Activated effector memory CD4-positive, alpha-beta T cell treated with anti-CD3 and anti-CD28 coated beads, Interleukin-2, amount 50 U/mL, for 16 hours (primary cell): ENCODE data around the gene PGF.
A peak's percentile ranks its signal among the peaks of the same experiment; 100 is the strongest.

Experiments used
- DNase-seq: peaks from one replicate; pipeline ENCODE4 v3.0.0-alpha.2; 2020

Gene PGF

DNA sequence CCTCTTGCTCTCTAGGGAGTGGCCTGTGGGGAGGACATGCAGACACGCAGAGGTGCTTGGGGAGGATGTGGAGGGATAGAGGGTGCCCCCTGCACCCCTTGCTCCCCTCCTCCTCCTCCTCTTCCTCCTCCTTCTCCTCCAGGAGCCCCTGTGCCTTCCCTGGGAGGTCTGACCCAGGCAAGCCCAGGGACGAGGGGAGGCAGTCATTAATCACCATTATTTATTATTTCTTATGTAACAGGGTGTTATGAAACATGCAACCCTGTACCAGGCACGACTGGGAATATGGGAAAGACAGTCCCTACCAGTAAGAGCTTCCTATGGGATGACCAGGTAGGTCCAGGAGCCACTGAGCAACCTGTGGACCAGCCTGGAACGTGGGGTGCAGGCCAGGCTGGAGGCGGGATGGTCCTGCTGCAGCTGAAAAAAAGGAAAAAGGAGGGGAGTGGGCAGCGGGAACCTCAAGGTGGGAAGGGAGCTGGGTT is 22.5 kb upstream of the PGF start:
- DNase-seq: no peak

DNA sequence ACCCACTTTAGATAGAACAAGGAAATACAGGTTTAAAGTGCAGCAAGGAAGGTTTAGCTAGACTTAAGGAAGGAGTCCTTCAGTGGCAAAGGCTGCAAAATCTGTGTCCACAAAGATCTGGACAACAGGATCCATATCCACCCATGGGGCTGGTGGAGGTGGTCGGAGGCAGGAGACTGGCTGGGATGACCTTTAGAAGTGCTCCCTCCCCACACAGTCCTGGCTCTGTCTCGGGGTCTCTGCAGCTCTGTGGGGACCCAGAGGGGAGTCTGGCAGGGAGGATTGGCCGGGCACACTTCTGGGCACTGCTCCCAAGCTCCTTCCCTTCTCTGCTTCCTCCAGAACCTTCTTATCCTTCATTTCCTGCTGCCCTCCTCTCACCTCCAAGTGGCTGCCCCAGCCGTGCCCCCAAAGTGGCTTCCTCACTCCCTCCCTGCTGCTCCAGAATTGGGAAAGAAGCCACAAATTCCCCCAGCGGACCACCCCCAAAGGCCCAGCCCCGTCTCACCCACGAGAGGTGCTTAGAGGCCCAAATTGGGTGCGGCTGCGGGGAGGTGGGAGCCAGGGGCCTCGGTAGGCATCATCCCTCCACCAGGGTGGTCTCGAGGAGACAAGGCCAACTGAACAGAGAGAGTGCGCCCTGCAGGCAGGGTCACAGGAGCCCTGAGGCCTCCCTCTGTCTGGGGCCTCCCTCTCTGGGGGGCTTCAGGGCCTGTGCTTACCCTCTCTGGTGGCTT is 21.9 kb upstream of the PGF start:
- peak; percentile 52 for DNase-seq

DNA sequence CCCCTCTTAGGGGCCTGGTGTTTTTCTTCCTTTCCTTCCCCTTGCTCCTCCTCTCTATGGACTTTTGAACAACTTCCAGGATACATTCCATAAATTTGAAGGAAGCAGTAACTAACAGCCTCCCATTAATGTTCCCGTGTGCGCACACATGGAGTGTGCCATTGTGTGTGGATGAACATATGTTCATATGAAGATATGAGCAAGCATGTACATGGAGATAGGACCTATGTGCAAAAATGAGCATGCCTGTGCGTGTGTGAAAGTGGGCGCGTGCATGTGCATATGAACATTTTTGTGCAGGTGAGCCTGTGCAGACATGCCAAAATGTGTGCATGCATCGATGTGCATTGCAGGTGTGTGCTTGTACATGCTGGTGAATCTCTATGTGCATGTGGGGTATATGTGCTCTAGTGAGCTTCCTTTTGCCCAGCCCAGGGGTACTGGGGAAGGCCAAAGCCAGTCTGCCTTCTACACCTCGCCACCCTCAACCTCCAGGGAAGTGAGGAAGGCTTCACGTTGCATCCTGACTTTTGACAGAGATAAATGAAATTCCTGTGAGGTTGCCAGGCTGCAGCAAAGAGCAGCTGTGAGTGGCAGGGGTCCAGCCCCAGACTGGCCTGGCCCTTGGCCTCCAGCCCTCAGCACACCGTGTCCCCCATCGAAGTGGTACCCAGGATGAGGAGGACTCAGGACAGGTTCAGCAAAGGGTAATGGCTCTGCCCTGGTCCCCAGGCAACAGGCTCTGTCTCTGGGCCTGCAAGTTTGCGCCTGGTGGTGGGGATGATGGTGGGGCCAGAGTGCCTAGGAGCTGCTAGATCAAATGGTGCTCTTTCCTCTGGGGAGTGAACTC is 21.1 kb upstream of the PGF start:
- peak; percentile 48 for DNase-seq

DNA sequence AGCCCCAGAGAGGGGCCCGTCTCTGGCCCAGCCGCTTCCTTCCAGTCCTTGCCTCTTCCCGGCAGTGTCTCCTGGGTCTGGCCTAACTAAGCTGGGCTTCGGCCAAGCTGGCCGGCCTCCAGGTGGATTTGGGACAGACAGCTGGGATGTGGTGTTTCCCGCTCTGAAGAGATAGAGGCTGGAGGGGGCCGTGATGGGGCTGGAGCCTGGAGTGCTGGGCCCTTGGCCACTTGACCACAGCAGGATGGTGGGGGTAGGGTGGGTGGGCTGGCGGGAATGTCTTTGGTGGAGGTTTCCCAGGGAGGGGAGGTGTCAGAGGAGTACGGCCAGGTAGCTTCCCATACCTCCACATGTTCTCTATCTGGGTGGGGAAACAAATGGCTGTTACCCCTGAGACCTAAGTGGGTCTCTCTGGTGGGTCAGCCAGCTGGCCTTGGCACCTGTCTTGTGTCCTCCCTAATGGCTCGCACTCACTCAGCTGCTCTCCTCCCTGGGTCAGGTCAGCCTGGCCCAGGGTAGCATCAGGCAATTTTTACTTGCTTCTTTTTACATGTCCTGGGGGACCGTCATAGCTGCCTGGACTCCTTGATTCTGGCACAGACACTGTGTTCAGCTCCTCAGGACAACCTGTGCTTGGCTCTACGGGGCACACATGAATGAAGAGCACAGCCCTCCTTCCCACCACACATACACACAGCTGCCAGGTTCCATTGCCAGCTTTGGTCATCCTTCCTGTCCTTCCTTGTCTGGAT is 19.8 kb upstream of the PGF start:
- DNase-seq: peak; percentile 50

DNA sequence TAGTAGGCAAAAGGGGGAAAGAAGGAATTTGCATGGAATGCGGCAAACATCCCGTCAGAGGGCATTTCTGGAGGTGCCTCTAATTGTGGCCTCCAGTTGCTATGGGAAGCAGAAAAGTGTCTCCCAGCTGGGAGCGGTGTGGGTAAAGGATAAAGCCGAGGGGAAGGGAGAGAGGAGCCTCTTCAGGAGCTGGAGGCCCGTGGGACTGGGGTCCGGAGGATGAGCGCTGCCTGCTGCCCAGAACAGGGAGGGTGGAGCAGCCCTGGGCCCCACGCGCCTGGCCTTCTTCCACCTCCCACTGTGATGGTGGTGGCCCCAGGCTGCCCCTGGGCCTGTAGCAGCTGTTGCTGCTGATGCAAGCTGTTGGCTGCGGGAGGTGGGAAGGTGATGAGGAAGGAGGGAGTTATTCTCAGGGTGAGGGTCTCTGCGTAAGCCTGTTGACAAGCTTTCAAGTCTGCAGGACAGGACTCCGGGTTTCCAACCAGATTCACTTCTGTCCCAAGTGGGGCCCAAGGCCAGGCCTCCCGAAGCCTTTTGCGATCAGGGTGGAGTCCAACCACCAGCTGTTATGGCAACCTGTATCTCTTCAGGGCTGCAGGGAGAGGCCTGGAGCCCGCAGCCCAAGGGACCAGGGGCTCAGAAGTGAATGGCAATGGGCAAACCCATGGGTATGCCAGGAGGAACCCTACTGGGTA is 19.1 kb upstream of the PGF start:
- DNase-seq: peak; percentile 43

DNA sequence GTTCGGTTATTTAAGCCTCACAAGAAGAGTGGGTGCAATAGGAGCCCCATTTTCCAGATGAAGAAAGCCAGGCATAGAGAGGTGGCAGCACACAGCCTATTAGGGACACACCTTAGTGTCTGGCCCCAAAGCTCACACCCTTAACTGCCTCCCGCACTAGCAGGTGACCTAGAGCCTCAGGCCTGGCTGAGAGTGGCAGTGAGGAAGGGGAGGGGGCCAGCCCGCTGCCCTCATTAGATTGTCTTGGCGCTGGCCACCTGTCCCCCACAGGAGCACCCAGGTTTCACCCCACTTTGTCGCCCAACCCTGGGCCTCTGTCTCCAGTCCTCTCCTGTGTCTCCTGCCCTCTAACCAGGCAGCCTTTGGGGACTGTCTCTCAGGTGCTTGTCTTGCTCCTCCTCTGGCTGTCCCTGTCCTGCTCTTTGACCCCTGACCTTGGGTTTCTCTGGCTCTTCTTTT is 18.5 kb upstream of the PGF start:
- peak; percentile 46 for DNase-seq

DNA sequence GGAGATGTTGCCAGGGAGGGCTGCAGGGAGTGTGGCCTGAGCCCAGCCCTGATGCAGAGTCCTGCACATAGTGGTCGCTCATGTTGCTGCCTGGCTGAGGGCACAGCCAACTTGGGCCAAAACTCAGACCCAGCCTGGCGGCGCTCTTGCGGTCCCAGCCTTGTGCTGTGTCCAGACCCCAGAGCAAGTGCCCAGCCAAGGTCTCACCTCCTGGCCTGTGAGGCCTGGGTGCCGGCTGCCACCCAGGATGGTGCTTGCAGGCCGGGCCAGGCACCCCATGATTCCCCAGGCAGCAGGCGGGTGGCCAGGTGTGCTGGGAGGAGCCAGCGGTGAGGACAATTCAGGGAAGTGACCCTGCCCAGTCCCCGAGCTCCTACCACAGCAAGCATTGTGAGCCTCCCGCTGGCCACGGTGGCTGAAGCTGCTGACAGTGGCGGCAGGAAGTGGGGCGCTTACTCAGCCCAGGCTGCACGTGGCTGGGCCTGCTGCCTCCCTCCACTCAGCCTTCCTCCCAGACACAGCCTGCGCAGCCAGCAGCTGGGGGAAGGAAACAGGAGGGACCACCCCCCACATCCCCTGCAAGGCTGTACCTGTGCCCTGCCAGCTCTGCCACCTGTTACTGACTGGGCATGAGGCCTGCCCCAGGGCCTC is 17.7 kb upstream of the PGF start:
- DNase-seq: peak; percentile 62

DNA sequence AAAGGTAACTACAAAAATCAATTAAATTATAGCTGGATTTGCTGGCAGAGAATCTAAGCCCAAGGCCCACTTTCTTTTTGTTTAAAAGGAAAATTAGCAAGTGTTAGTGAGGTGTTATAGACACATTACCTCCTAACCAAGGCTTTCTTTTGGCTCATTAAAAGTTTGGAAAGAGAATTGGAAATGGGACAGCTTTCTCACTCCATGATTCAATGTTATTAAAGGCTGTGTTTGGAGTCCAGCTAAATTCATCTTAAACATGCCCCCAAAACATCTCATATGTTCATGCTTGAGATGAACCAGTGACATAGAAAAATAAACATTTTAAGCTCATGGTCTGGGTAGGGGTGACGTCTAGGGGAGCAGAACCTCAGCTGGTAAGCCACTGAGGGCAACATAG is 13.4 kb upstream of the PGF start:
- no peak for DNase-seq

DNA sequence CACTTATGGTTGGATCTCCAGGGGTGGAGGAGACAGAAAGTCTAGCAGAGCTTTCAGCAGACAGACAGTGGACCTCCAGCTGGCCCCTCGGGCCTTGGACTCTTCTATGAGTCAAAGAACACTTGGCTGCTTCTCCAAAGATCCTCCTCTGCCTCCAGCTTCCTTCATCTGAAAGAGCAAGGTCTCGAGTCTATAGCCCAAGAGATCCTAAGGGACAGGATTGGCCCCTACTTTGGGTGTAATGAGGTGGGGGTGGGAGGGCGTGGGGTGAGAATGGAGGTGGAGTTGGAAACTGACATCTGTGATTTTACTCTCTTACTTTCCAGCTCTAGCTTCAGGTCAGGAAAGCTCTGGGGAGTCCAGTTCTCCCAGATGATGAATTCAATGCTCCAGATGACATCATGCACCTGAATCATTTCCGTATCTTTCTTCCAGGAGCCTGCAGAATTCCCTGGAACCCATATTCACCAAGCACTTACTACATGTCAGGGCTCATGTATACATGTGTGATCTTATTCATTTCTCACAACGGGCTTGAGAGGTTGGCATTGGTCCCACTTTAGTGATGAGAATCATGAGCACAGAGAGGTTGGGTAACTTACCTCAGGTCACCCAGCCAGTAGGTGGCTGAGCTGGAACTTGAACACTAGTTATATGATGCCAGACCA is 10.2 kb upstream of the PGF start:
- no peak for DNase-seq

DNA sequence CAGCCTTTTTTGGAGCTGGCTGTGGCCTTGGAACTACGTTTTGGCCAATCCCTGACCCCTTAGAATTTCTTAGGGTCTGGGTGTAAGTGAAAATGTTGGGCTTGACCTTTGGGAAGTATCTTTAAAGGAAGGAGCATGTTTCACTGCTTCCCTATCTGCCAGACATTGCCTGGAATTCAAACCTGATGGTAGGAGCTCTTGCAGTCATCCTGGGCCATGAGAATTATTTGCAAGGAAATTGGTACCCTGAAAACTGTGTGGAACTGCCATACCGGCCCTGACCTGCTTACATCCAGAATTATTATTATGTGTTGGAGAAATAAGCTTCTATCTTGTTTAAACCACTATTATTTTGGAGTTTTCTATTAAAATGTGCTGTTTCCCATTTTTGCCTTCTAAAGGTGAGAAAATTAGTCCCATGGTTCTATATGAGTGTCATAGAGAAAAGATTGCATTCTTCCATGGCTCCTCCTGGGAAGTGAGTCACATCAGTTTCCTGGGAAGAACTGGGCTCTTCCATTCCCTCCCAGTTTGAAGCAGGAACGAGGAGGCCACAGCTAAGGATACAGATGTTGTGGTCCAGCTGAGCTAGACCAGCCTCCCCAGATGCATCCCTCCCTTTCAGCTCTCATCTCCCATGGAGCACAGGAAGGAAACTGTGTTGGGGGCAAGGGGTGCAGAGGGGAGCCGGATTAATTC is 9.5 kb upstream of the PGF start:
- DNase-seq: no peak

DNA sequence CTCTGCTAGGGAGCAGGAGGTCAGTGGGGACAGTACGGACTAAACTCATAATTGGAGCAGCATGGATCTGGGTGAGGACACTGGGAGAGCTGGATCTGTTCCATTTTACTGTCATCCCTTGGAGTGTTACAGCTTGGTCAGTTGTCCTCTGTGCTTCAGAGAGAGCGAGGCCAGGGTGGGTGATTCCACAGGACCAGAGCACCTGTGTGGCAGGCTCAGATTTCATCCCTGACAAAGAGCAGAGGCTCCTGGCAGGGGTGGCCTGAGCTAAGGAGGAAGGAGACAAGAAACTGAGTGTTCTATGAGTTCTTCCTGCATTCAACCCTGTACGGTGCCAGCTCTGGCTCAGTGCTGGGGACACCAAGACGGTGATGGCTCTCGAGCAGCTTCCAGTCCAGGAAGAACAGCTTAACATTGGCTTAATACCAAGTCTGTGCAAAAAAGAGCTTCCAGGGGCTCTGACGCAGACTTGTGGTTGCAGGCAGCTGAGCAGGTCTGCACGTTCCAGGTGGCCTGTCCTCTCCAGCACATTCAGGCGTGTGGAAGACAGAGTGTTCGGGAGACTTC is 8.4 kb upstream of the PGF start:
- DNase-seq: no peak

DNA sequence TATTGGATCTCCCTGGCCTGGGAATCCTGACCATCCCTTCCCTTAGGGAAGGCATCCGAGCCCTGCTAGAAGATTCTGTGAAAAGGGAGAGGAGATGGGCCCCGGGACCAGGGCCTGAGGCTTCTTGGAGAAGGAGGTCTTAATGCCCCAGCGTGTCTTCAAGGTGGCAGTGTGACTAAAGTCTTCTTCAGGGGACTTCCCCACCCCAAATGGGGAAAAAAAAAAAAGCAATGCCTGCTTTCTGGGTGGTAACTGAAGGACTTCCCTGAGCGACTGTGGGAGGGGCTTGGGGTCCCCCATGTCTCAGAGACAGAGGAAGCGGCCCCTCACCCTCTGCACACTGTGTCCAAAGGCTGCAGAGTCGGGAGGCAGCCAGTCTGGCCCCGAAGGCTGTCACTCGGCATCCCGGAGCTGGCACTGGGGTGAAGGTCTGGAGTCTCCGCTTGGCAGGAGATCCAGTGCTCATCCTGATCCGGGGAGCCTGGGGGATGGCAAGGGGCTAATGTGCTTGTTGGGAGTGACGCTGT is 7.8 kb upstream of the PGF start:
- no peak for DNase-seq

DNA sequence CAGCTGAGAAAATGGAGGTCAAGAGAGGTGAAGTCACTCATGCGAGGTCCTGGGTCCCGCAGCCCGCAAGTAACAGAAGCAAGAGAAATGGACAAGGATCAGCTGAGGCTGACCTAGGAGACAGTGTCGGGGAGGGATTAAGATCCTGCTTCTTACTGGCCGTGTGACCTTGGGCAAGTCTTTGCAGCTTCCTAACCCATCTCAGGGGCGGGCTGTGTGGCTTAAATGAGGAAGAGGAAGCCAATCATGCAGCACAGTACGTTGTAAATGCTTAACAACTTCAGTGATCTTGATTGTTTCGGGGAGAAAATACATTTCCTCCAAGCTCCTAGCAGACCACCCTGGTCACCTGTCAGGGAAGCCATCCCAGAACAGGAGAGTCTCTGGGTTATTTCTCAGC is 7.1 kb upstream of the PGF start:
- DNase-seq: no peak

DNA sequence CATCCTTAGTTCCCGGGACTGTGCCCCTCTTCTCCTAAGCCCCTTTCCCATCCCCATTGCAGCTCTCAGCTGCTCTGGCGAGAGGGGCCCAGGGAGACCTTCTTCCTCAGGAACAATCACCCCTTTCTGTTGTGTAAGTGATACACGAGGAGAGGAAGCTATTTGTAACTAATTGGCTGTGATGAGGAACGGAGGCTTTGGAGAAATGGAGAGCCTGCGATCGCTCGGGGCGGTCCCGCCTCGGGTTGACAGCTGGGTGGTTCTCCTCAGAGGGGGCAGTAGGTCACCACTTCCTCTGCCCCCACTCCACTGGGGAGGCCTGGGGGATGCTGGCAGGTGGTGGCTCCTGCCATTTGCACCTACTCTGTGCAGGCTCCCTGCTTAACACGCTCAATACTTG is 6.6 kb upstream of the PGF start:
- no peak for DNase-seq

DNA sequence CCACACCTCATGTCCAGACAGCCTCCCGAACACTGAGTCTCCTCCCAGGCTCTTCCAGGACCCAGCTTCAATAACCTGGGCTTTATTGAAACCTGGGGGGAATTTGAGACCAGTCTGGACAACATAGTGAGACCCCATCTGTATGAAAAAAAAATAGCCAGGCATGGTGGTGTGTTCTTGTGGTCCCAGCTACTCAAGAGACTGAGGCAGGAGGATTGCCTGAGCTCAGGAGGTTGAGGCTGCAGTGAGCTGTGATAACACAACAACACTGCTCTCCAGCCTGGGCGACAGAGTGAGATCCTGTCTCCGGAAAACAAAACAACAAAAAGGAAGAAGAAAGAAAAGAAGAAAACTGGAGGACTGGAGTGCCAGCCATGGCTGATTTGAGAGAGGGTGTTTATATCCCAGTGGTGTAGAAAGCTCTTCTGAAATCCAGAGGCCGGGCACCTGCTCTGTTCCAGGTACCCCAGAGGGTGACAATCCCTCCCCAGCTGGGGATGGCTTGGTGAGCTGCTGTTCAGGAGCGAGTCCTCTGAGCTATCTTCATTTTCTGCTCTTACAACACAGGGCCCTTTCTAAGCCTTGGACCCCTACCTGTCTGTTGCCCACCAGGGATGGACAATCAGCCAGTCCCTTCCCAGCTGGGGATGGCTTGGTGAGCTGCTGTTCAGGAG is 6.0 kb upstream of the PGF start:
- DNase-seq: no peak

DNA sequence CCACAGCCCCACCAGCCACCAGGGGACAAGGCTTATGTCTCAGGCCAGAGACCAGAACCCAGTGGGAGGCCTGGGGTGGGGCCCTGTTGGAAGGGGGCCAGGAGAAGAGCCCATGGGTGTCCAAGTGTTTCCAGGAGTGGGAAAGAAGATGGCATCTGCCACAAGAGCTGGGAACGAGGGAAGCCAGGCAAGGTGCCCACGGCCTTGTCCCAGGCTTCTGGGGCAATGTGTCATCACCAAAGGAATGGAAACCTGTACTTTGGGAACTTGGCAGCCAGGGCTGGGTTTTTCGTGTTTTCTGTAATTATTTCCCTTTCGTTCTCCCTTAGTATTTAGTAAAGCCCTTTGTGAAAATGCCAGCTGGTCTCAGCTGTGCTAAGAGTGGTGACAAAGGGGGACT is 5.3 kb upstream of the PGF start:
- no peak for DNase-seq

DNA sequence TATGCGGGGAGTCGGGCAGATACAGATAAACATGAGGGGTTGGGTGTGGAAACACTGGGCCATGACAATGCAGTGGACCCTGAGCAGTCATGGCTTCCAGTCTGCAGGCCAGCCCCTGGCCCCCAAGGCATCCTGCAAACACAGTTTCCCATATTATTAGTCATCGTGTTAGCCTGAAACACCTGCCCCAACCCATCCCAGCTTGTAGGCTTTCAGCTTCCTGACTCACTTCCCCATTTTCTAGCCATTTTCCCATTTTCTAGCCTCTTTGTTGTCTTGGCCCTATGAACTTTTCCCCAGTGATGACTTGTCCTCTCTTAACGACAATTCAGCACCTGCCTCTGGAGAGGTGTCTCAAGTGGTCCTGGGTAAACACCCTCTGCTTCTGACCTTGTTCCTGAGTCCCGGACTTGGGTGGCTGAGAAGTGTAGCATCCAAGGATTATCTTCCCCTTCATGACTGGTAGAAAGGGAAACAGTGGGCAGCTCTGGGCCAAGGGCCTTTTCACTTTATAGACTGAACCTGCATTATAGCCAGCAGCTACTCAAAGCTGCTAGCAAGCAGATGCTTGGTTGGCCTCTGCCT is 4.3 kb upstream of the PGF start:
- no peak for DNase-seq

DNA sequence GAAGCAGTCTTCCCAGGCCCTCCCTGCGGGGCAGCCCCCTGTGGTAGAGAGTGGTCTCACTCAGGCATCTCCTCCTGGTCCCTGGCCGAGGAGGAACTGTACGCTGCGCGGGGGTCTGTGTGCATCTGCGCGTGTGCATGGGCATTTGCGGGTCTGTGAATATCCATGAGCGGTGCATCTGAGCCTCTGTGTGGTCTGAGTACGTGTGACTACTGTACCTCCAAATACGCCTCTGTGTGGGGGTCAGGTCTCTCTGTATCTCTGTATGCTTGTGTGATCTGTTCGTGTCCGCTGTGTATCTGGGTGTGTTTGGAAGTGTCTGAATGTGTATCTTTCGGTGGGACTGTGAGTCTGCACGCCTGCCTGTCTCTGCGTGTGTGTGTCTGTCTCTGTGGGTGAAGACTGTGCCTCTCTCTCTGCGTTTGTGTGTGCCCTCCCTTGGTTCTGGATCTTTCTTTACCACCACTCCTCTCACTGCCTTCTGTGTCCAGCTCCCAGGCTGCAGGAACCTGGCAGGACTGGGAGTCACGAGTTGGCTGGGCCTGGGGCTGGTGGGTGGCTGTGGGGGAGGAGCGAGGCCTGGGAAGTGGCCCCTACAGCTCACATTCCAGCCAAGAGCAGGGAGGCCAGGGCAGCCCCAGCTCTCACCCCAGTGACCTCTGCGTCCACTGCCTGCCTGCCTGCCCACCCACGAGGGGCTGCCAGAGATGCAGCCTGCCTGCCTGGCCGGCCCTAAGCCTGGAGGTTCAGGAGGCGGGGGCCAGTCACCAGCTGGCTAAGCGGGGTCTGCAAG is 1.1 kb upstream of the PGF start:
- DNase-seq: no peak

DNA sequence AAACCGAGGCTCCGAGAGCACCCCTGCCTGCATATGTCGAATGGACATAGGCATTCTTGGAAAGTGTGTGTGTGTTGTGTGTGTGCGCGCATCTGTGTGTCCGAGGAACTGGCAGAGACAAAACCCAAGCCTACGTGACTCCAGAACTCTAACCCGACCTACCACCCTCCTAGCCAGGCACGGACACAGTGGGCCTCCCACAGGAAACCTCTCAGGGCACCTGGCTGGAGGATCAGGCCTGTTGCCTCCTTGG is 556 bp upstream of the PGF start:
- DNase-seq: no peak
